ENCODE results near the gene ERN2.

Gene ERN2

DNA sequence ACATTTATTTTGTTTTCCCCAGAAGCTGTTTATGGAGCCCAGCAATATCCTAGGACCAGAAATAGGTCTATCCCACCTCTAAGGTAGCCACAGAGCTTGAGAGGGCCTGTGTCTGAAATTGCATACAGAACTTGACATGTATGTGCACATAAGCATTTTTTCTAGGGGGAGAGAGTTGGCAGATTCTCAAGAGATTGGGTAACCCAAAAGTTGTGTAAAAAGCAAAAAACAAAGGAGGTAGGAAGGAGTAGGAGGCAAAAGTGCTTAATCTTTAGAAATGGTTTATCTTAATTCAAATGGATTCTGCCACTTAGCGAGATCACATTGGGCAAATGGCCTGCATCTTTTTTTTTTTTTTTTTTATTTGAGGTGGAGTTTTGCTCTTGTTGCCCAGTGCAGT is 30.8 kb downstream of the ERN2 start:
- DNase-seq: peak; percentile 18 to 41 (median 38)

- no peak for DNase-seq
These were observed 33.1 kb downstream of the ERN2 start for GRCh38 chr16:23679986-23680336.

DNA sequence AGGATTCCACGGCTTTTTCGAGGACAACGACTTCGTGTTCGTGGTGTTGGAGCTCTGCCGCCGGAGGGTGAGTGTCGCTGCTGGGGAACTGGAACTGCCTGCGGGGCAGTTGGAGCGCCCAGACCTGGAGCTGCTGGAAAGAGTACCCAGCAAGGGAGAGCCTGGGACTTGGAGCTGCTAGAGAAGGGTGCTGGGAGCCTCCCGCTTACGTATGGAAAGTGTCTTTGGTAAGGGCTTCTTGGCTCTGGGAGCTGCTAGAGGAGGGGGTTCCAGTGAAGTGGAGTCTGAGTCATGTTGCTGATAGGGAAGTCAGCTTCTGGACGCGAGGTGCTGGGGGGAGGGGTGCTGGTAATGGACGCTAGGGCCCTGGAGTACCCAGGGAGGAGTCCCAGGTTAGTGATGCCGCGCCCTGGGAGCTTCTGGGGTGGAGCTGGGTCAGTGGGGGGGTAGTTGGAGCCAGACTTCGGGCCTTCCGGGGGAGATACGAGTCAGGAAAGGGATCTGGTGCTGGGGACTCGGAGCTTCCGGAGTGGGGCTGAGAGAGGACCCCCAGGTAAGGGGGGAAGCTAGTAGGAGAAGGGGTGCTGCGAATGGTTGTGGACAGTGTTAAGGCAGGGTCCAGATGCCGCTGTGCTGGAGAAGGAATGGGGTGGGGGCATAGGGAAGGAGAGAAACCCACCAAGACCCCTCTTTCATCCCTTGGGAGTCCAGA is 33.6 kb downstream of the ERN2 start:
- DNase-seq: peak; percentile 70 to 75 (median 70)

- peak; percentile 92 to 97 (median 94) for DNase-seq
These were observed 34.4 kb downstream of the ERN2 start, which contains the start of gene PLK1 for GRCh38 chr16:23678430-23679273. Gene PLK1, plus strand, starts transcription at chr16:23678889. Its CDS starts 44 bp downstream, at chr16:23678933.

DNA sequence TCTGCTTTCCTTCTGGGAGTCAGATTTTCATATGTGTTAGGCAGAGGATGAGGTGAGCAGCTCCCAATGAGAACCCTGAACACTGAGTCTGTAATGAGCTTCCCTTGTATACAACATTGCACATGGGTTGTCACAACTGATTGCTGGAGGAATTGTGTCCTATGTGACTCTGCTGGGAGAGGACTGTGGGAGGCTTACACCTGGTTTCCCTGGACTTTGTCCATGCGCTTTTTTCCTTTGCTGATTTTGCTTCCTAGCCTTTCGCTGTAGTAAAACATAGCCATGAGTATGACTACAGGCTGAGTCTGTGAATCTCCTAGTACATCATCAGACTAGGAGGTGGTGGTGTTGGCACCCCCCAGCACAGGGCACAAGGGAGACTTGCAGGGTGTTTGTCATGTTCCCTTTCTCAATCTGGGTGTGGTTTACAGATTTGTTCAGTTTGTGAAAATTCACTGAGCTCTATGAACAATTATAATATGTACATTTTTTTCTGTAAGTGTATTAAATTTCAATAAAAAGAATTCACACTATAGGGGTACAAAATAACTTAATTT is 36.0 kb downstream of the ERN2 start:
- no peak for DNase-seq

- no peak for DNase-seq
These were observed 38.9 kb downstream of the ERN2 start for GRCh38 chr16:23673971-23674614.

GRCh38 chr16:23670137-23670776 is 42.8 kb downstream of the ERN2 start:
- DNase-seq: peak; percentile 10 to 42 (median 38)

GRCh38 chr16:23668873-23669272 is 44.1 kb downstream of the ERN2 start:
- DNase-seq: no peak

- DNase-seq: no peak
These were observed 44.8 kb downstream of the ERN2 start for GRCh38 chr16:23668225-23668624.

DNA sequence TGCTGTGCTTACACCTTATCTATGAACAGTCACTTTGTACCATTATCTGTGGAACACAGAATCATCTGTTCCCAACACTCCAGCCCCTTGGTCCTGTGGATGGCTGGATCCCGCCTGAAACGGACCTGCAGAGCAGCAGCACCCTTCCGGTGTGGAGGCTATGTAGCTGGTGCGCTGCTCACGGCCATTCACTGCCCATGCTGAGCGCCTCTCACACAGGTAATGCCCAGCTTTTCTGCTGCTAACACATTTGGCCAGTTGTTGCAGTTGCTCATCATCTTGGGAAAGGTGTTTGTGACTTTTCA is 45.7 kb downstream of the ERN2 start:
- DNase-seq: no peak

DNA sequence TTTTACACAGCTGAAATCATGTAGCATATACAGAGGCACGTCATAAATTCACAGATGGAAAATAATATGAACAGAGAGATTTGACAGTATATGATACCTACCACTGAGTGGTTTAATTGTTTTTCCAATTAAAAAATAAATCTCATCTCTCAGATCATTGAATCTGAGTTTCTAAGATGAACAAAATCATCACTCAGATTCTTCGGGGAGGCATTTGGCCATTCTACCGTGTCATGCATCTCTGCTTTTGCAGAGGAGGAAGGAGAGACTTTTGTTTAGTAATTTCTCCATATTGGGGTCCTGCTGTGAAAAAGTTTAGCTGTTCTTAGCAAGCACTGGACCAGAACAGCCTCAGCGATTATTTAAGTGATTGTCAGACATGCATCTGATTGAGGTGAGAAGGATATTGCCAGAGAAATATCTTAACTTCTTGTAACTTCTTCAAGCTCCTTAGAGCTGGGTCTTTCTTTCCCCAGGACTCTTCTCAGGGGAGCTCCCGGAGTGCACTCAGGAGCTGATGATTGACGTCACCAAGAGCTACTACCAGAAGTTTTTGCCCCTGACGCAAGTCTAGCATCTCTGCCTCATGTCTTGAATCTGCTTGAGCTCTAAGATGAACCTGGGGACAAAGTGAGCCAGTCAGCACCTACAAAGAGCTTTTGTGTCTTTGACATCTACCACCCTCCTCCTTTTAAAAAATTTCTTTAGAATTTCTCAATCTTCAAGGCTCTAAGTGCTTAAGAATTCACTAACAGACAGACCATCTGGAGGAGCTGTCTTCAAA is 46.3 kb downstream of the ERN2 start:
- DNase-seq: no peak

DNA sequence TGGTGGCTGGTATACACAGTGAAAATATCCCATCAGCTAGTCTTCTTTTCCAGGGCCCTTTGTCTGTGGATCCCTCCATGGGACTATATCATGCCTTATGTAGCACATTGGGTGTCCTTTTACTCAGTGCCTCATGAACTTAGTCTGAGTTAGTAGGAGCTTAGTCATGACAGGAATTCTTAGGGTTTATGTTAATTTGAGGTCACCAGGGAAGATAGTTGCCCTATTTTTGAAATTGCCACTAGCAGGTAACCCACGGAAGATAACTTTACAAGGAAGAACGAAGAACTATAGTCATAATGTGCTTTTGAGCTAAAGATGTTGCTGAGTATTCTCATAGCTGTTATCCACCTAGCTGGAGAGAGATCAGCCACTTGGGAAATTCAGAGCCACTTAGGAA is 49.1 kb downstream of the ERN2 start:
- DNase-seq: no peak

GRCh38 chr16:23651943-23652468 is 61.0 kb downstream of the ERN2 start:
- no peak for DNase-seq

DNA sequence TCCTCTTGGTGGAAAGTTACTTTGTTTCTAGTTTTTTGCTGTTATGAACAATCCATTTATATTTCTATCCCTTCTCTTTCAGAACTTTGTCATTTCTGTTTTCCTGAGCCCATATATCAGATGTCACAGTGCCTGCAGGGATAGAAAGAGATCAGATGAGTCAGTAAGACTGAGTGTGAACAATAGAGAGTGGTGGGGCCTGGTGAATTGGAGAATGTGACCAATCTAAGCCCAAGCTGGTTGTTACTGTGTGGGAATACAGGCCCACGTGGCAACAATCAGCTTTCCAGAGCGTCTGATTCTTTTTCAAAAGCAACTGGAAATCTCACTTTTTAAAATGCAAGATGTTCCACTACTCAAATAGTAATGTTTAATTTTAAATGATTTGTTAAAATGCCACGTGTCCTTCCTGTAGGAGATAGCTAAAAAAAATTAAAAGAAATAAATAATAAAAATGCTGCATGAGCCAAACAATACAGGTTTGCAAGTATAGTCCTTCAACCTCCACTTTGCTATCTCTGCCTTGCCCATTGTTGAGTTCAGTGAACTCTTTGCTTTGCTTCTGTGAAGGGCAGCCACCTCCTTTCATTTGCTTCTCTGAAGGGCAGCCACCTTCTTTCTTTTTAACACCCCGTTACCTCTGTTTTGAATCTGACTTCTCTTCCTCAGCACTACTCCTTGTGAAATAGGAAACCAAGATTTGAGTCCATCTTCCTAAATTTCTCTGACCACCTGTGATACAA is 62.2 kb downstream of the ERN2 start:
- no peak for DNase-seq

GRCh38 chr16:23642246-23642774 is 70.7 kb downstream of the ERN2 start:
- no peak for DNase-seq

GRCh38 chr16:23640931-23641765 is 71.9 kb downstream of the ERN2 start, which contains the start of the genes DCTN5 and PALB2:
Gene DCTN5, plus strand, starts transcription at chr16:23641466. Its CDS starts 77 bp downstream, at chr16:23641543.
Gene PALB2, minus strand, starts transcription at chr16:23641310. Its CDS starts 153 bp downstream, at chr16:23641157.
- DNase-seq: peak; percentile 98

DNA sequence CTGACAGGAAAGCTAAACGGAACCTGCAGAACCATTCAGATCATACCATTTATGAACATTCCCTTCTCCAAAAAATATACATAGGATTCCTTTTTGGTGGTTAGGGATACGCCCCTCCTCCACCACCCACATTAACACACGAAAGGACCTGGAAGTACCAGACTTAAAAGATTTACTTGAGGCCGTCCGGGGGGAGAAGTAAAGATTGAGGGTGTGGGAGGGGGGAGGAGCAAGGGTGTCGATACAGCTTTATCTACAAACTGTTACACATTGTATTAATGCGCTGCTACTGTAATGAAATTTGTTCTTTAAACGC is 72.4 kb downstream of the ERN2 start:
- no peak for DNase-seq

Measured in suppressor macrophage treated with lipopolysaccharide for 1 hour (primary cell).